SHP77 (cell line): Measurements from ENCODE around the gene A2ML1.
"Not testable (repeated sequence)": the region's sequence is repeated elsewhere in the genome, so short reads cannot be mapped to it uniquely, and the experiment has no call there.

Source experiments
- DNase-seq, 2 experiments: peaks; one replicate each; lab custom pipeline; 2025; lab: John Stamatoyannopoulos, UW

Gene A2ML1

DNA sequence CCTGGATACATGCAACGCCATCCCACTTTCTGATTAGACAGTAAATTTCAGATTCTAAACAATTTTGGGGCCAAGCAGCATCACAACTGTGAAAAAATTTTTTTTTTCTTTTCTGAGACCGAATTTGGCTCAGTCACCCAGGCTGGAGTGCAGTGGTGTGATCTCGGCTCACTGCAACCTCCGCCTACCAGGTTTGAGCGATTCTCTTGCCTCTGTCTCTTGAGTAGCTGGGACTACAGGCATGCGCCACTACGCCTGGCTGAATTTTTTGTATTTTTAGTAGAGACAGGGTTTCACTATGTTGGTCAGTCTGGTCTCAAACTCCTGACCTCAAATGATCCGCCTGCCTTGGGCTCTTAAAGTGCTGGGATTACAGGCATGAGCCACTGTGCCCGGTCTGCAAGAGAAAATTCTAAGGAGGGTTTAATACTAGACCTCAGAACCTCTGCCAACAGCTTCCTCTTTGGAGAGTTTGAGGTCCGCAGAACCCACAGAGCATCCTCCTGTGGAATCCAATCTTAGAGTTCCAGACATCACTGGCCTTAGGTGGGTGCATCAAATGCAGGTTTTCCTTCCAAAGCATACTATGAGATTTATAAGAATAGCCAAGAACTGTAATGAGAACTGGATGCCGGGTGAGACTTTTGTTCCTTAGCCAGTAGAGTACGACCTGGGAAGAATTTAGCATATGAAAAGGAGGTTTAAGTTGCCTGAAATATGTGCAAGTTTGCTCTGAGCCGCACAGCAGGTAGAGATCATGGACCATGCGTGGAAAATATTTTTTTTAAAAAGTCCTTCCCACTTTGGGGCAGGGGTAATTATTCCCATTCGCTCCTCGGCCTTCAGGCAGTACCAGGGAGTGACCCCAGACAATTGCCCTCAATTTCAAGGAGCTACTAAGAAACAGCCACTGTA lies 84.1 kb downstream of the A2ML1 start:
- DNase-seq = no peak

GRCh38 chr12:8907513-8907912 lies 85.1 kb downstream of the A2ML1 start:
- no peak for DNase-seq

DNA sequence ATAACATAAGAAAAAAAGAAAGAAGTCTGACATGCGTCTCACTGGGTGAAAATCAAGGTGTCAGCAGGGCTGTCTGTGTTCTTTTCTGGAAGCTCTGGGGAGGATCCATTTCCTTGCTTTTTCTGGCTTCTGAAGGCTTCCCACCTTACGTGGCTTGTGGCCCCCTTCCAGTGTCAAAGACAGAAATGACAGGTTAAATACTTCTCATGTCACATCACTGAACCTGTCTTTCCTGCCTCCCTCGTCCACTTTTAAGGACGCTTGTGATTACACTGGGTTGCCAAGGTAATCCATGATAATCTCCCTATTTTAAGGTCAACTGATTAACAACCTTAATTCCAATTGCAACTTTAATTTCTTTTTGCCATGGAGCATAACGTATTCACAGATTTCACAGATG lies 87.3 kb downstream of the A2ML1 start:
- DNase-seq = no peak

- no peak for DNase-seq
Observed at GRCh38 chr12:8911606-8912268, 89.3 kb downstream of the A2ML1 start.

- DNase-seq = peak in 1 of 2 experiments; percentile 17
Observed at GRCh38 chr12:8912914-8913313, 90.5 kb downstream of the A2ML1 start.

DNA sequence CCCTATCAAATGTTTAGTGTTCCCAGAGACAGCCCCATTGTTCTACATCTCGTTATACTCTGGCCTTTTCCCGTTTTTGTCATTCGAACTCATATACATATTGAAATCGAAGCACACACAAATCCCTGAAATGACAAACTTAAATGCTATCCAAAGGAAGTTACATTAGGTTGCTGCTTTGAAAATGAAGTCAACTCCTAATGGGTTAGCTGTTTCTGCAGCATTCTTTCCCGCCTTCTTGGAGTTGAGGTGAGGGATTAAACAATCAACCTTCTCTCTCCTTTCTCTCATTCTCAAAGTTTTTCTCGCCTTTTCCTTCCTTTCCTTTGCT lies 91.2 kb downstream of the A2ML1 start:
- DNase-seq = peak in 1 of 2 experiments; percentile 8

DNA sequence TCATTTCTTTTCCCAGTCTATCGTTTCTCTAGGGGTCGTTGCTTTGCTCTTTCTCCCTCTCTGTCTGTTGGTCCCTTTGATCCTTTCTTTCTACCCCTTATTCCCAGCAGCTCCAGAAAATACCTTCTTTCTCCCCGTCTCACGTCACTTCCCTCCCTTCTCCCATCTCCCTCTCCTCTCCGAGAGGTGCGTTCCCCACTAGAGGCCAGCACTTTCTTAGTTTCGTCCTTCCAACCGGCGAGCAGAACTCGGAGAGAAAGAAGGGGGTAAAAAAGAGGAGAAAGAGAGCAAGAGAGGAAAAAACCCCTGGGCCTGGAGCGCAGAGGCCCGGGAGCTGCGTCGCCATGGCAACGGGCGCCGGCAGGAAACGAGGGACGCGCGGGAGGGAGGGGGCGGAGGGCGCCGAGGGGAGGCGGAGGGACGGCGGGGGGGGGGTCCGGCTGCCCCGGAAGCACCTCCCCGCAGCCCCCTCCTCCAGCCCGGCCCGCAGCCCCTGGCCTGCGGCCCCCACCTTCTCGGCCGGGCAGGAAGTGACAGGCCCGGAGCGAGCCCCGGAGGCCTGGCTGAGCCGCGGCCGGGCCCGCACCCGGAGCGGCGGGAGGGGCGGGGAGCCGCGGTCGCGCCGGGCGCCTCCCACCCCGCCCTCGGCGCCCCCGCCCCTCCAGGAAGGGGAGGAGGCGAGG lies 91.8 kb downstream of the A2ML1 start, which contains the start of gene PHC1:
PHC1 (plus strand) TSS at position 477 of the 683 bp plus-strand sequence. CDS start 3,169 bp downstream, outside the sequence.
- peak in 1 of 2 experiments; percentile 69 for DNase-seq

GRCh38 chr12:8914716-8915526 lies 92.5 kb downstream of the A2ML1 start:
- peak in 1 of 2 experiments; percentile 18 for DNase-seq

DNA sequence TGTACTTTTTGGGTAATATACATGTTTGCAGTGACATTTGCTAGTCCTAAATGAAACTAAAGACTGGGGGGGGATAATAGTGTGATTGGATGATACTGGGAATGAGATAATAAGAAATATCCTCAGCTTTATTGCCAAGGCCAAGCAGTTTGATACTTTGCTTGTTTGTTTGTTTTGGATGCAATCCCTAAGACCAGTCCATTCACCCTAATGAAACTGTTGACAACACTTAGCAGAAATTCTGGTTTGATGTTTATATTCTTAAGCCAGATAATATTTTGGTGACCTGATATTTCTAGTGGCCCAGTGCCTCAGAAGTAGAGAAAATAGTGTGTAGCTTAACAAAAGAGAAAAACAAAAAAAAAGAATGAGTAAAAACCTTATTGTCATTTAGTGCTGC lies 93.7 kb downstream of the A2ML1 start:
- no peak for DNase-seq

- no peak for DNase-seq
Observed at GRCh38 chr12:8917031-8917430, 94.6 kb downstream of the A2ML1 start.

DNA sequence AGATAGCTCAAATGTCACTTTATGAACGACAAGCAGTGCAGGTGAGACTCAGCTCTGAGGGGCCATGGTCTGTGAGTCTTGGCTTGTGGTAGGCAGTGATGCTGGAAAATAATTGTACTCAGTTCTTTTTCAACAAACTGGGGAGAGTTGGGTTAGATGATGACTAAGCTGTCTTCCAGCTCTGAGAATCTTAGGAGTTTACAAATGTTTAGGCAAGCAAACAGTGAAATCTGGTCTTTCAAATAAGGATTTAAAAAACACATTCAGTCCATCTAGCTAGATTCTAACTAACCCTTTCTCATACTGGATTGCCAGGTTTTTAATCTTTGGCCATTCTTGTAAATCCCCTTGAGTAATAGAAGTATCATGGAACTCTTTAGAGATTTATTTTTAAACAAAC lies 95.3 kb downstream of the A2ML1 start:
- no peak for DNase-seq

DNA sequence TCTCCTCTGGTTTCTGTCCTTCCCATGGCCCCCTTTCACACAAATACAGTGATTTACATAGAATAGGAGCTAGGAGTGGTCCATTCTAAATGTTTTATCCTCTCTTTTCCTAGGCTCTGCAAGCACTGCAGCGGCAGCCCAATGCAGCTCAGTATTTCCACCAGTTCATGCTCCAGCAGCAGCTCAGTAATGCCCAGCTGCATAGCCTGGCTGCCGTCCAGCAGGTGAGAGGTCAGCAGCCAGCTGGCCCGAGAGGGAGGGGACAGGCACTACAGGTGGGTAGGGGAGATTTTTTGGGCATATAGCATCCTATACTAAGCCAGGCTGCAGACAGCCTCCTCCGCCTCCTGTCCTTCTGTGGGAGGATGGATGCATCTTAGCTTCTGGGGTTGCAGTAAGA lies 97.2 kb downstream of the A2ML1 start:
- DNase-seq = not testable (repeated sequence)

DNA sequence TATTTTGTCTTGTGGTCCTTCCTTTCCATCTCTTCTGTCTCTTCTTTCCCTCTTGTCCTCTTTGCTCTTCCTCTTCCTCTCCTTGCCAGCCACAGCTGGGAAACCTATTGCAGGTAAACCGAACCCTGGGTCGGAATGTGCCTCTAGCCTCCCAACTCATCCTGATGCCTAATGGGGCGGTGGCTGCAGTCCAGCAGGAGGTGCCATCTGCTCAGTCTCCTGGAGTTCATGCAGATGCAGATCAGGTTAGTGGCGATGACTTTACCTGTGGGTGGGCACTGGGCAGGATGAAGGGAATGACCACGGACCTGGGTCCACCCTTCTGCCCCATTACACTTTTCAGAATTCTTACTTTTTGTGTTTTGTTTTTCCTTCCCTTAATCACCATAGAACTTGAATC lies 100.1 kb downstream of the A2ML1 start:
- no peak for DNase-seq
